HUES64 (cell line): ENCODE results near the gene CYFIP1. TPM values are rescaled to one million over a fixed set of nuclear protein-coding genes. Genes with fewer than 3 reads are reported as not detected.
"Not testable (repeated sequence)": the region's sequence is repeated elsewhere in the genome, so short reads cannot be mapped to it uniquely, and the experiment has no call there.

Experiments used
- H3K27ac ChIP-seq: 2 replicates; pipeline ENCODE4 v1.7.0; 2013; ENCODE audit warnings: low read depth, low read length, inconsistent platforms
- H3K27me3 ChIP-seq: 2 replicates; pipeline ENCODE4 v1.6.1; 2013; ENCODE audit warnings: mild to moderate bottlenecking, low read length; ENCODE audit not compliant: insufficient read depth
- H3K36me3 ChIP-seq: 2 replicates; pipeline ENCODE4 v1.6.1; 2013; ENCODE audit warnings: mild to moderate bottlenecking, low read length; ENCODE audit not compliant: insufficient read depth
- H3K4me1 ChIP-seq: 2 replicates; pipeline ENCODE4 v1.6.1; 2013; ENCODE audit warnings: mild to moderate bottlenecking, low read length, moderate library complexity; ENCODE audit not compliant: insufficient read depth
- H3K4me3 ChIP-seq: 2 replicates; pipeline ENCODE4 v1.5.1; 2013; ENCODE audit warnings: mild to moderate bottlenecking, low read length, moderate library complexity
- H3K9ac ChIP-seq: 2 replicates; pipeline ENCODE4 v1.6.1; 2013; ENCODE audit warnings: mild to moderate bottlenecking, low read depth, low read length
- H3K9me3 ChIP-seq: 2 replicates; pipeline ENCODE4 v1.6.1; 2013; ENCODE audit warnings: low read depth, low read length; ENCODE audit not compliant: insufficient read depth
- WGBS: fragments of 150-250, 120-280 bp; methylation state at CpG from one replicate; pipeline ENCODE4 v1.1.7; 2013; ENCODE audit warnings: missing lambda C conversion rate; 5-methylcytosine and 5-hydroxymethylcytosine counted together
- polyA plus RNA-seq, 2 experiments: library from polyadenylated mRNA; stranded (reverse); fragments of 50-300 nt; gene quantifications; one replicate each; pipeline ENCODE4 v1.2.3, GENCODE V29; 2013

CYFIP1 gene
- polyA plus RNA-seq (2013, experiment 1 of 2): 54.7 TPM
- 59.3 TPM for polyA plus RNA-seq (2013, experiment 2 of 2)

DNA sequence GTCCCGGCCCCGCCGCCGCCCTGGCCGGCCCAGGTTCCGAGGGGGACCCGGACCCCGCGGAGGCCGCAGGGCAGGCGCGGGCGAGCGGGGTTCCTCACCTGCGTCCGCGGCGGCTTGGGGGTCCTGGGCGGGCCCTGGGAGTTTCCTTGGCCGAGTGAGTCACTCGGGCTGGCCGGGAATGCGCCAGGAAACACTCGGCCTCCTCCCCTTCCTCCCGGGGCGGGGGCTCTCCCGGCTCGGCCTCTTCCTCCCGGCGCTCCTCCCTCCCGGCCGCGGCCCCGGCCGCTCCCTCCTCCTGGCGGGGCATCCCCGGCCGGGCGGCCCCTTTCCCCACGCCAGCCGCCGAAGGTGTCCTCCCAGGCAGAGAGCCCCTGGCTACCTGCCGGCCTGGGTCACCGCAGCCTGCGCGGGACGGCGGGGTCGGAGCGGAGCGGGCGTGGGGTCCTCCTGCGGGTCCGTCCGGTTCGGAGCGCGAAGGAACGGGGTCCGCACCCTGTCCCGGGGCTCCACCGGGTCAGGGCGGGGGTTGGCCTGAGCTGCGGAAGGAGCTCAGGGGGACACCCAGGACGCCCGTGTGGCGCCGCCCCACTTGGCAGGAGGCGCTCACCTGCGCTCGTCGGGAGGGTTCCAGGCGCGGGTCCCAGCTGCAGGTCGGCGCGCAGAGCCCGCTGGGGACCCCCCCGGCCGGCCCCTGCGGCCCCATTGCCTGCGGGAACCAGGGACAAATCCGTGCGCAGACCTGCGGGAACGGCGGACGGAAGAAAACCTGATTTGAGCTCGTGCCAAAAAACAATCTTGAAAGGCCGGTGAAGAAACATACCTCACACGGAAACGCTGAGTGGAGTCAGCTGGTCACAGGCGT is at the start of gene CYFIP1:
Gene CYFIP1 (minus strand): TSS at position 180 of the 862 bp plus-strand sequence. CDS start 33,083 bp downstream, outside the sequence.
- Histone ChIP-seq H3K4me3 (peak within 1 kb of the TSS; percentile 72), H3K27ac (no peak within 1 kb of the TSS), H3K27me3 (peaks cover 36% of the 10 kb centered on the region), H3K9me3 (no peaks in the 10 kb centered on the region), H3K9ac (peak within 1 kb of the TSS; percentile 71), H3K4me1 (peaks cover 9% of the 10 kb centered on the region), H3K36me3 (no peaks in the 10 kb centered on the region)
- WGBS: under 1% methylated on average over 91 of the region's 93 CpGs

DNA sequence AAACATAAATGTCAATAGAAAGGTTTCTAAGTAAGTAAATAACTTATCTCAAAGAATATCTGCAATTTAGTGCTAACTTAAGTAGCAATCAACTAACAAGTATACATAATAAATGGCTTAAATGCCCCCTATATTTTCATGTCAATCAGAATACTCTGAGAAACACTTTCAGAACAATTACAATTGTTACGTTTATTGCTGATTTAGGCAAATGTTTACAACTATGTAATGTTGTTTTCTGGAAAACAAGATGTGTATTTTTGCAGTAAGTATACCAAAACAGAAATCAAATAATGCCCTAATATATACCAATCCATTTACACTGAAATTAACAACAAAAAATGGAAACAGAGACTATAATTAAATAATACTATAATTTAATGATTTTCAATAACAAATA is 46.0 kb upstream of the CYFIP1 start:
- Histone ChIP-seq H3K9ac (no peak overlapping the region), H3K36me3 (peaks cover 99% of the 10 kb centered on the region), H3K27me3 (no peaks in the 10 kb centered on the region), H3K4me1 (no peaks in the 10 kb centered on the region), H3K9me3 (no peaks in the 10 kb centered on the region), H3K27ac (no peak overlapping the region), H3K4me3 (no peak overlapping the region)
- WGBS: no CpG with 5 or more reads among the region's 1 CpG

DNA sequence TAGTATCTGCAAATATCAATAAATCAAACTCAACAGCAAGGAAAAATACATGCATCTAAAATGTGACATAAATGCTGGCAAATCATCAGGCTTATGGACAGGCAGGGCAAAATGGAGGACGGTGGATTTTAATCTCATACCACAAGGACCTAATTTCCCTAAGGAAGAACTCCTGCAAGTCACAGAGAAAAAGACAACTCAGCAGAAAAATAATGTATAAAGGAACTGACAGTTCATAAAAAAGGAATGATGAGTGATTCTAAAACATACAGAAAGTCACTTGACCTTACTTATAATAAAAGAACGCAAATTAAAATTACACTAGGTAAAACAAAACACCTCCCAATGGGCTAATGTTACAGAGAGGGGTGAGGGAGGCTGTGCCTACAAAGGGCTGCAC is 42.0 kb upstream of the CYFIP1 start:
- Histone ChIP-seq H3K27ac (no peak overlapping the region), H3K36me3 (peaks cover 93% of the 10 kb centered on the region), H3K27me3 (no peaks in the 10 kb centered on the region), H3K4me3 (no peak overlapping the region), H3K9ac (no peak overlapping the region), H3K4me1 (no peaks in the 10 kb centered on the region), H3K9me3 (no peaks in the 10 kb centered on the region)
- 100% methylated on average over 1 of the region's 2 CpGs for WGBS

GRCh38 chr15:23014394-23015000 is 34.3 kb upstream of the CYFIP1 start:
- H3K36me3 ChIP-seq: peaks cover 84% of the 10 kb centered on the region

DNA sequence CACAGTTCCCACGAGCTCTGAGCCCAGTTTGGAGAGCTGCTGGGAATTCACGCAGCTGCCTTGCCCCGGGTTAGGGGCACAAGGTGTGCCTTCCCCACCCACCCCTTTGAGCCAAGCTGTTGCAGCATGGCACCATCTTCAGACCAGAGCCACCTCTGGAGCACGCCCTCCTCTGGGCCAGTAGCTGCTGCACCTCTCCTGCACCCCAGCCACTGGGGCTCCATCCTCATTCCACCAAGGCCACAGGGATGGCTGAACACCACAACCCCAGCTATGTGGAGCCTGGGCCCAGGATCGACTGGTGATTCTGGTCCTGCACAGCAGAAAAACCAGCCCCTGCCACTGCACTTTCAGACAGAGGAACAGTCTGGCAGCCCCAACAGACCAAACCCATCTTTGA is 33.5 kb upstream of the CYFIP1 start:
- H3K9ac ChIP-seq: no peak overlapping the region
- H3K36me3 ChIP-seq: peaks cover 84% of the 10 kb centered on the region
- H3K9me3 ChIP-seq: no peaks in the 10 kb centered on the region
- H3K4me3 ChIP-seq: no peak overlapping the region
- H3K27me3 ChIP-seq: no peaks in the 10 kb centered on the region
- 95% methylated on average over 5 of the region's 5 CpGs for WGBS
- no peak overlapping the region for H3K27ac ChIP-seq
- no peaks in the 10 kb centered on the region for H3K4me1 ChIP-seq

More at GRCh38 chr15:23014394-23015000, 34.3 kb upstream of the CYFIP1 start:
- Histone ChIP-seq H3K27me3 (no peaks in the 10 kb centered on the region), H3K9ac (no peak overlapping the region), H3K27ac (no peak overlapping the region), H3K9me3 (no peaks in the 10 kb centered on the region), H3K4me1 (no peaks in the 10 kb centered on the region), H3K4me3 (no peak overlapping the region)
- whole genome bisulfite sequencing: 94% methylated on average over 3 of the region's 3 CpGs

GRCh38 chr15:23012616-23013015 is 32.4 kb upstream of the CYFIP1 start:
- not testable (repeated sequence) for H3K27me3 ChIP-seq, H3K9me3 ChIP-seq, H3K4me1 ChIP-seq, H3K27ac ChIP-seq, H3K9ac ChIP-seq, H3K4me3 ChIP-seq
- 96% methylated on average over 9 of the region's 9 CpGs for WGBS
- peaks cover 84% of the 10 kb centered on the region for H3K36me3 ChIP-seq

DNA sequence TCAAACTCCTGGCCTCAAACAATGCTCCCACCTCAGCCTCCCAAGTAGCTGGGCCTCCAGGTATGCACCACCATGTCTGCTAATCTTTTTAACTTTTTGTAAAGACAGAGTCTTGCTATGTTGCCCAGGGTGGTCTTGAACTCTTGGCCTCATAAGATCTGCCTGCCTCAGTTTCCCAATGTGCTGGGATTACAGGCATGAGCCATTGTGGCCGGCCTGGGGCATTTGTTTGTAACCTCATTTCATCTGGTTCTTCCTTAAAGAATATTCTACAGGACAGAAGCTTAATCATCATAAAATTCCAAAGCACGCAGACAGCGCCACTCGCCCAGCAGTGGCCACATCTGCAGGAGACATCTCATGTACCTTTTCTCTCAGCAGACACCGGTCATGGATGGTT is 23.6 kb upstream of the CYFIP1 start:
- Histone ChIP-seq H3K9me3 (no peaks in the 10 kb centered on the region), H3K27me3 (no peaks in the 10 kb centered on the region), H3K9ac (no peak overlapping the region), H3K36me3 (peaks cover 93% of the 10 kb centered on the region), H3K27ac (no peak overlapping the region), H3K4me3 (no peak overlapping the region), H3K4me1 (no peaks in the 10 kb centered on the region)
- 97% methylated on average over 5 of the region's 5 CpGs for WGBS

DNA sequence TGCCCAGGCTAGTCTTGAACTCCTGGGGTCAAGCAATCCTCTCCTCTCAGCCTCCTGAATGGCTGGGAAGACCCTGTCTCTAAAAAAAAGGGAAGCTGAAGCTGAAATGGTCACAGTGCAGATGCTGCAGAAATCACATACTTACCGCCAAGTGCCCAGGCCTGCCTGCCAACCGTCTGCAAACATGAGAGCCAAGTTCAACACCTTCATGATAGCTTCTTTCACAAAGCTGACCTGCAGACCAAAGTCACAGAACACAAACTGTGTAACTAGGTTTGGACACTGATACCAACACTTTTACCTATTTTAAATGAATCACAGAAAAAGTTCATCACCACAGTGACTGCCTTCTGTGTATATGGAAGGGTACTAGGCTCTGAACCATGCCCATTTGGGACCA is 22.8 kb upstream of the CYFIP1 start:
- Histone ChIP-seq H3K9me3 (no peaks in the 10 kb centered on the region), H3K4me1 (no peaks in the 10 kb centered on the region), H3K9ac (no peak overlapping the region), H3K4me3 (no peak overlapping the region), H3K27ac (no peak overlapping the region), H3K36me3 (peaks cover 89% of the 10 kb centered on the region), H3K27me3 (no peaks in the 10 kb centered on the region)
- WGBS: 95% methylated on average over 2 of the region's 2 CpGs

DNA sequence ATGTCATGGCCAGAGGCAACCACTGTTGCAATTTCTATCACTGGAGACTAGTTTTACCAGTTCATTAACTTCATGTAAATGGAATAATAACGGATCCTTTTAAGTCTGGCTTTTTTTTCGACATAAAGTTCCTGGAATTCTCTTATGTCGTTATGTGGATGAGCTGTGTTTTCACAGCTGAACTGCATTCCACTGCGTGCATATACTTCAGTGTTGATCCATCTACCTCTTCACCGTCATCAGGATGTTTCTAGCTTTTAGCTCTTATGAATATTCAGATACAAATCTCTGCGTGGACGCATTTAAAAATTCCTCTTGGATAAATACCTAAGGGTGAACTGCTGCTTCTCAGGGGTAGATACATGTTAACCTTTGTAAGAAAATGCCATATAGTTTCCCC is 15.6 kb upstream of the CYFIP1 start:
- Histone ChIP-seq H3K9me3 (no peaks in the 10 kb centered on the region), H3K4me1 (no peaks in the 10 kb centered on the region), H3K36me3 (peaks cover 36% of the 10 kb centered on the region), H3K27ac (no peak overlapping the region), H3K9ac (no peak overlapping the region), H3K4me3 (no peak overlapping the region), H3K27me3 (no peaks in the 10 kb centered on the region)
- 99% methylated on average over 7 of the region's 7 CpGs for WGBS

GRCh38 chr15:22992024-22992326 is 11.8 kb upstream of the CYFIP1 start:
- H3K27me3 ChIP-seq: no peaks in the 10 kb centered on the region
- H3K4me1 ChIP-seq: no peaks in the 10 kb centered on the region
- H3K36me3 ChIP-seq: peaks cover 11% of the 10 kb centered on the region
- H3K9me3 ChIP-seq: no peaks in the 10 kb centered on the region
- H3K9ac ChIP-seq: no peak overlapping the region
- no peak overlapping the region for H3K27ac ChIP-seq
- no peak overlapping the region for H3K4me3 ChIP-seq
- 94% methylated on average over 5 of the region's 5 CpGs for WGBS

GRCh38 chr15:22989576-22990477 is 9.7 kb upstream of the CYFIP1 start:
- Histone ChIP-seq H3K27me3 (no peaks in the 10 kb centered on the region), H3K36me3 (peaks cover 7% of the 10 kb centered on the region), H3K9me3 (no peaks in the 10 kb centered on the region), H3K27ac (no peak overlapping the region), H3K4me1 (no peaks in the 10 kb centered on the region), H3K9ac (no peak overlapping the region), H3K4me3 (no peak overlapping the region)
- WGBS: 89% methylated on average over 7 of the region's 7 CpGs
